ENCODE results near the gene DNAH2.

The DNAH2 gene

DNA sequence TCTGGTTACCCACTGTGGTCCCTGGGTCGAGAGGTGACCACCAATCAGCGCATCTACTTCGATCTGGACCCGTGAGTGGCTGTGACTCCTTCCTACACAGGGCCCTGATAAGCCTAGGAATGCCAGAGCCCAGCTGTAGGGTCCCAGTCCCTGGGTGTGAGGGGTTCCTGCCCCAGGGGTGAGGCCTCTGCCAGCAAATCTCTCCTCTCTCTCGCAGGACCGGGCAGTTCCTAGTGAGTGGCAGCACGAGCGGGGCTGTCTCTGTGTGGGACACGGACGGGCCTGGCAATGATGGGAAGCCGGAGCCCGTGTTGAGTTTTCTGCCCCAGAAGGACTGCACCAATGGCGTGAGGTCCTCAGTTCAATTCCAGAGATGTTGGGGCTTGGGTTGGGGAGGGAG is 14.8 kb upstream of the DNAH2 start:
- no peak overlapping the region for H3K4me3 ChIP-seq (ENCODE audit: control insufficient read depth, low read depth, low read length)
- no peak for DNase-seq (ENCODE audit: low read depth)
- TF ChIP-seq CTCF (conservative IDR thresholded peaks at IDR 0.05; ENCODE audit: control insufficient read depth, insufficient read depth, low read depth, low read length): no peak

GRCh38 chr17:7703584-7704479 is 13.7 kb upstream of the DNAH2 start:
- peak overlapping the region; percentile 46 for H3K4me3 ChIP-seq (ENCODE audit: control insufficient read depth, low read depth, low read length)

GRCh38 chr17:7704601-7705268 is 12.8 kb upstream of the DNAH2 start, which contains the start of gene EFNB3:
TSS of gene EFNB3 (plus strand) at chr17:7705202. CDS start at chr17:7705599, 397 bp downstream.
- TF ChIP-seq CTCF (conservative IDR thresholded peaks at IDR 0.05; ENCODE audit: control insufficient read depth, insufficient read depth, low read depth, low read length): no peak
- H3K4me3 ChIP-seq (ENCODE audit: control insufficient read depth, low read depth, low read length): peak within 1 kb of the TSS; percentile 46
- DNase-seq (ENCODE audit: low read depth): no peak

More at GRCh38 chr17:7703584-7704479, 13.7 kb upstream of the DNAH2 start:
- TF ChIP-seq CTCF (conservative IDR thresholded peaks at IDR 0.05; ENCODE audit: control insufficient read depth, insufficient read depth, low read depth, low read length): no peak
- peak; percentile 54 for DNase-seq (ENCODE audit: low read depth)

- H3K4me3 ChIP-seq (ENCODE audit: control insufficient read depth, low read depth, low read length): peak overlapping the region; percentile 19
- TF ChIP-seq CTCF (conservative IDR thresholded peaks at IDR 0.05; ENCODE audit: control insufficient read depth, insufficient read depth, low read depth, low read length): no peak
- no peak for DNase-seq (ENCODE audit: low read depth)
Observed at GRCh38 chr17:7705269-7706255, 12.0 kb upstream of the DNAH2 start.

DNA sequence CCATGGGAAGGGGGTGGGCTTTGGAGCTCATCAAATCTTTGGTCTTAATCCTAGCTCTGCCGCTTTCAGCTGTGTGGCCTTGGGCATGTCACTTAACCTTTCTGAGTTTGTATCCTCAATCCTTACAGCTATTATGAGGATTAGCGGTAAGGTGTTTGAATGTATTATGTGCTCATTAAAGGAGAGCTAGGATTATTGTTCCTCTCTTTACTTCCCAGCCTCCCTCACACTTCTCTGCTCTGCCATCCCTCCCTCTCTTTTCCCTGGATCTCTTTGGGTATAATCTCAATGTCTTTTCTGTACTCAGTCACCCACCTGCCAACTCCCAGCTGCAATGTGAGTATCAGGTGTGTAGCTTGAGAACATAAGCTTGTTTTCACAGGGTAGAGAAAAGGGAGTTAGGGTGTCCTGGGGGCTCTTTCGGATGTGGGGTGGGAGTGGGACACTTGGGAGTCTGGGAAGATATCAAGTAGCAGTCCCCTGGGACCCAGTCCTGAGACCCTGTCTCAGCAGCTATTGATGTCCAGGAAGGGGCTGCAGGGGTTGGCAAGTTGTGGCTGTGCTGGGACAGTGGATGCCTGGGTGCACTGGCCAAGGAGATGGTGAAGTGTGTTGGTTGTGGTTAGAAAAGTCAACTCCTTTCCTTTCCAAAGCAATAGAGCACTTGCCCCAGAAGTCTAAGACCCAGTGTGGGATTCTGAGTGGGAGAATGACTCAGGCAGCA is 10.8 kb upstream of the DNAH2 start:
- TF ChIP-seq CTCF (conservative IDR thresholded peaks at IDR 0.05; ENCODE audit: control insufficient read depth, insufficient read depth, low read depth, low read length): no peak
- no peak for DNase-seq (ENCODE audit: low read depth)
- no peak overlapping the region for H3K4me3 ChIP-seq (ENCODE audit: control insufficient read depth, low read depth, low read length)
